H9 (cell line): ENCODE data around the gene RALY. TPM values are rescaled to one million over a fixed set of nuclear protein-coding genes. Genes with fewer than 3 reads are reported as not detected.

Experiments used
- DNase-seq: peaks from one replicate; pipeline ENCODE4 v3.0.0-alpha.2; 2017
- H2AFZ ChIP-seq: one replicate; pipeline ENCODE4 v1.6.1; 2013; ENCODE audit warnings: mild to moderate bottlenecking, low read length, control low read depth, moderate library complexity
- H2AK5ac ChIP-seq: 2 replicates; pipeline ENCODE4 v1.6.1; 2013; ENCODE audit warnings: low read length, control low read depth, mixed read lengths; ENCODE audit not compliant: insufficient read length
- H2BK120ac ChIP-seq: one replicate; pipeline ENCODE4 v1.6.1; 2013; ENCODE audit warnings: low read depth, mild to moderate bottlenecking, low read length, control low read depth, inconsistent platforms; ENCODE audit not compliant: poor library complexity, severe bottlenecking
- H2BK12ac ChIP-seq: 2 replicates; pipeline ENCODE4 v1.6.1; 2013; ENCODE audit warnings: low read length, control low read depth, mixed read lengths, low read depth; ENCODE audit not compliant: insufficient read length
- H2BK15ac ChIP-seq: 2 replicates; pipeline ENCODE4 v1.6.1; 2013; ENCODE audit warnings: low read depth, low read length, control low read depth
- H2BK20ac ChIP-seq: one replicate; pipeline ENCODE4 v1.6.1; 2013; ENCODE audit warnings: low read depth, mild to moderate bottlenecking, low read length, control low read depth, inconsistent platforms; ENCODE audit not compliant: poor library complexity, severe bottlenecking
- H2BK5ac ChIP-seq: 2 replicates; pipeline ENCODE4 v1.6.1; 2013; ENCODE audit warnings: low read length, control low read depth, mixed read lengths; ENCODE audit not compliant: insufficient read length
- H3K14ac ChIP-seq: 2 replicates; pipeline ENCODE4 v1.6.1; 2013; ENCODE audit warnings: low read length, control low read depth; ENCODE audit not compliant: insufficient read depth
- H3K18ac ChIP-seq: 2 replicates; pipeline ENCODE4 v1.6.1; 2013; ENCODE audit warnings: low read depth, mild to moderate bottlenecking, mixed read lengths, low read length, control low read depth; ENCODE audit not compliant: insufficient read length
- H3K23ac ChIP-seq: 2 replicates; pipeline ENCODE4 v1.6.1; 2013; ENCODE audit warnings: low read length, control low read depth, mixed read lengths, low read depth; ENCODE audit not compliant: insufficient read length
- H3K23me2 ChIP-seq: 2 replicates; pipeline ENCODE4 v1.6.1; 2013; ENCODE audit warnings: low read depth, mild to moderate bottlenecking, mixed read lengths, low read length, control low read depth; ENCODE audit not compliant: insufficient read length, poor library complexity, severe bottlenecking
- H3K27ac ChIP-seq: 2 replicates; pipeline ENCODE4 v1.5.1; 2013; ENCODE audit warnings: low read length, control low read depth, mixed read lengths, low read depth; ENCODE audit not compliant: insufficient read length
- H3K27me3 ChIP-seq: 2 replicates; pipeline ENCODE4 v1.6.1; 2013; ENCODE audit warnings: low read length, control low read depth, inconsistent platforms; ENCODE audit not compliant: insufficient read depth
- H3K4ac ChIP-seq: 2 replicates; pipeline ENCODE4 v1.6.1; 2013; ENCODE audit warnings: low read depth, mild to moderate bottlenecking, control low read depth, inconsistent platforms, low read length, moderate library complexity
- H3K4me1 ChIP-seq: 2 replicates; pipeline ENCODE4 v1.6.1; 2013; ENCODE audit warnings: low read length, control low read depth, inconsistent platforms; ENCODE audit not compliant: insufficient read depth
- H3K4me2 ChIP-seq: 2 replicates; pipeline ENCODE4 v1.6.1; 2013; ENCODE audit warnings: low read length, control low read depth, mixed read lengths; ENCODE audit not compliant: insufficient read length, insufficient read depth
- H3K56ac ChIP-seq: 2 replicates; pipeline ENCODE4 v1.6.1; 2013; ENCODE audit warnings: low read depth, mild to moderate bottlenecking, mixed read lengths, low read length, control low read depth; ENCODE audit not compliant: insufficient read length
- H3K79me1 ChIP-seq: 2 replicates; pipeline ENCODE4 v1.6.1; 2013; ENCODE audit warnings: low read depth, mild to moderate bottlenecking, moderate library complexity, low read length, control low read depth, inconsistent platforms; ENCODE audit not compliant: insufficient read depth, poor library complexity, severe bottlenecking
- H3K79me2 ChIP-seq: 2 replicates; pipeline ENCODE4 v1.6.1; 2013; ENCODE audit warnings: low read length, control low read depth, inconsistent platforms; ENCODE audit not compliant: insufficient read depth
- H3K9ac ChIP-seq: 2 replicates; pipeline ENCODE4 v1.6.1; 2013; ENCODE audit warnings: low read length, control low read depth, mixed read lengths; ENCODE audit not compliant: insufficient read length; ENCODE audit errors: extremely low read depth
- H3K9me3 ChIP-seq: one replicate; pipeline ENCODE4 v1.6.1; 2013; ENCODE audit warnings: low read depth, low read length, inconsistent platforms; ENCODE audit not compliant: control insufficient read depth
- H3T11ph ChIP-seq: one replicate; pipeline ENCODE4 v1.6.1; 2013; ENCODE audit warnings: mild to moderate bottlenecking, low read length, control low read depth, inconsistent platforms
- H4K20me1 ChIP-seq: one replicate; pipeline ENCODE4 v1.6.1; 2013; ENCODE audit not compliant: control insufficient read depth, insufficient read length, insufficient read depth
- H4K5ac ChIP-seq: 2 replicates; pipeline ENCODE4 v1.6.1; 2013; ENCODE audit warnings: low read depth, mild to moderate bottlenecking, mixed read lengths, low read length, control low read depth; ENCODE audit not compliant: insufficient read length
- H4K8ac ChIP-seq: replicated peaks from 2 replicates; pipeline ENCODE4 v1.6.1; 2013; ENCODE audit warnings: low read length, control low read depth, mixed read lengths, low read depth; ENCODE audit not compliant: insufficient read length
- H4K91ac ChIP-seq: 2 replicates; pipeline ENCODE4 v1.6.1; 2013; ENCODE audit warnings: low read depth, mild to moderate bottlenecking, moderate library complexity, mixed read lengths, low read length, control low read depth; ENCODE audit not compliant: insufficient read length
- H3K27ac Mint-ChIP-seq, 3 experiments: 2 replicates in 2 of 3; 3 replicates in 1 of 3; pipeline ENCODE4 v1.8.0; 2020 to 2021; ENCODE audit warnings: mixed read lengths in 3 of 3, mild to moderate bottlenecking in 1 of 3, moderate library complexity in 1 of 3
- H3K27me3 Mint-ChIP-seq: 2 replicates; pipeline ENCODE4 v1.8.0; 2021; ENCODE audit warnings: low read depth, mild to moderate bottlenecking, moderate library complexity, mixed read lengths
- H3K36me3 Mint-ChIP-seq, 3 experiments: 2 replicates in 2 of 3; 3 replicates in 1 of 3; pipeline ENCODE4 v1.8.0; 2020 to 2021; ENCODE audit warnings: low read depth in 3 of 3, mixed read lengths in 3 of 3; ENCODE audit not compliant: insufficient read depth in 1 of 3
- H3K4me1 Mint-ChIP-seq, 2 experiments: 2 replicates each; pipeline ENCODE4 v1.8.0; 2020; ENCODE audit warnings: mixed read lengths in 2 of 2
- H3K4me3 Mint-ChIP-seq, 2 experiments: 2 replicates in 1 of 2; 3 replicates in 1 of 2; pipeline ENCODE4 v1.8.0; 2020 to 2021; ENCODE audit warnings: mild to moderate bottlenecking in 2 of 2, mixed read lengths in 2 of 2, moderate library complexity in 1 of 2
- H3K9me3 Mint-ChIP-seq, 2 experiments: 2 replicates in 1 of 2; 3 replicates in 1 of 2; pipeline ENCODE4 v1.8.0; 2020; ENCODE audit warnings: mild to moderate bottlenecking in 2 of 2, mixed read lengths in 2 of 2, moderate library complexity in 1 of 2
- CTCF ChIP-seq: fragments of 200-600 bp; sonication (generic); conservative IDR thresholded peaks from 3 replicates; pipeline ENCODE4 v1.8.0; 2021; ENCODE audit warnings: antibody characterized with exemption, mild to moderate bottlenecking
- total RNA-seq: library from RNA; stranded (reverse); gene quantifications from 2 replicates; pipeline ENCODE4 v1.2.1, GENCODE V29; 2021

Gene RALY
- total RNA-seq, 1 experiment from 2014 or later, result 199 TPM

GRCh38 chr20:33976959-33977358 lies 16.8 kb upstream of the RALY start:
- no peak for TF ChIP-seq CTCF
- peaks cover 5 to 8% of the 10 kb centered on the region in 2 experiments; a peak in 3 of 5 replicates for H3K9me3 Mint-ChIP-seq
- H3T11ph ChIP-seq, result no peak overlapping the region
- H3K79me1 ChIP-seq, result no peaks in the 10 kb centered on the region
- no peak overlapping the region for H2BK20ac ChIP-seq
- H2AK5ac ChIP-seq, result no peak overlapping the region
- H4K91ac ChIP-seq, result no peak overlapping the region
- H3K18ac ChIP-seq, result no peak overlapping the region
- H3K4me1 ChIP-seq, result no peaks in the 10 kb centered on the region
- no peak overlapping the region for H3K9ac ChIP-seq
- H2BK120ac ChIP-seq, result no peak overlapping the region
- H3K4me1 Mint-ChIP-seq, result peaks cover 7% of the 10 kb centered on the region in 2 experiments
- H3K4me2 ChIP-seq, result no peak overlapping the region
- H3K4me3 Mint-ChIP-seq, result no peak overlapping the region
- peaks cover 4% of the 10 kb centered on the region; the same call in 1 of the 2 replicates for H3K27me3 Mint-ChIP-seq
- no peak overlapping the region for H3K23ac ChIP-seq
- no peaks in the 10 kb centered on the region for H4K20me1 ChIP-seq
- no peak overlapping the region for H2BK12ac ChIP-seq
- no peaks in the 10 kb centered on the region for H3K79me2 ChIP-seq
- H3K27me3 ChIP-seq, result no peaks in the 10 kb centered on the region
- no peak overlapping the region for H4K8ac ChIP-seq
- no peak overlapping the region for H3K27ac Mint-ChIP-seq
- no peak overlapping the region for H2AFZ ChIP-seq
- no peaks in the 10 kb centered on the region for H3K23me2 ChIP-seq
- H3K9me3 ChIP-seq, result no peaks in the 10 kb centered on the region
- no peak overlapping the region for H3K4ac ChIP-seq
- no peak overlapping the region for H2BK5ac ChIP-seq
- no peak for DNase-seq
- H4K5ac ChIP-seq, result no peak overlapping the region
- H2BK15ac ChIP-seq, result no peak overlapping the region
- H3K27ac ChIP-seq, result no peak overlapping the region
- H3K56ac ChIP-seq, result no peak overlapping the region
- H3K36me3 Mint-ChIP-seq, result no peaks in the 10 kb centered on the region
- no peak overlapping the region for H3K14ac ChIP-seq
